Measurements from ENCODE around the gene GNAS. TPM values are rescaled to one million over a fixed set of nuclear protein-coding genes. Genes with fewer than 3 reads are reported as not detected.
"Not testable (repeated sequence)": the region's sequence is repeated elsewhere in the genome, so short reads cannot be mapped to it uniquely, and the experiment has no call there.

Gene GNAS
- total RNA-seq, 1 donor from 2014 or later: 1,425 TPM

DNA sequence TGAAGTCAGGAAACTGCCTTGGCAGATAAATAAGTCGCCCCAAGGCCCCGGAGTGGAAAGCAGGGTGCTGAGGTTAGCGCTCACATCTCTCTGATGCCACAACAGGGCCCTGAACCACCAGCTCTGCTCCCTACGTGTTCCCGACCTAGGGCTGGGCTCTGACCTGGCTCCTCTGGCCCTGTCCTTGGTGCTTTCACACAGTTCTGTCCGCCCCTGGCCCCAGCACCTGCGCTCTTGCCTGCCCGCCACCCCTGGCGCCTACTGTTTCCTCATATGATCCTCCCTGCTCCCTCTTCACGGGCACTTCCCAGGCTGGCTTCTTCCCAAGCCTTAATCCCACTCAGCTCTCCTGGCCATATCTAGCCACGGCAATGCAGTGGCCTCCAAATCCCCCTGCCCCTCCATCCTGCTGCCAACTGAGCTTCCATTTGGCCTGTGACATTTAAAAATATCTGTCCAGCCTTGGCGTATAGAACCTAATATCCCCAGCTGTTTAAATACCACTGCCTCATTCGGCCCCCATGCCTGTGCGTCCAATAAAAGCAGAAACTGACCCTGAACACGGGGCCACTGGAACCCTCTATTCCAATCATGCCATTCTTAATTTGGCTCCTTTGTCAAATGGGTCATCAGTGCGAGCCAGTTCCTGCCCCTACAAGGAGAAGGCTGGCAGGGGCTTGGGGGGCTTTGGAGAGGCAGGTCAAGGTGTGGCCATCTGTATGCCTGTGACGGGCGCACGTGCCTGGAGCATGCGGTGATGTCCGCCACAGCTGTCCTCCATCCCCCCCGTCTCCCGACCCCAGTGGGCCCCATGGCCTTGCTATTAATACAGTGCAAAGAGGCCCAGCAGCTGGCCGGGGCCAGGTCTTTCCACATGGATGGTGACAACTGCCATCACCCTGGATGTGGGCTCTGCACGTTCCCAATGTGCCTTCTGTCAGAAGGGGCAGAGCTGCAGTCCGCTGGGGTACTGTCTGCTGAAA lies 29.5 kb upstream of the GNAS start:
- H3K9me3 Mint-ChIP-seq: no peaks in the 10 kb centered on the region
- no peak overlapping the region for H3K27ac Mint-ChIP-seq (ENCODE audit: unreplicated experiment)
- H3K36me3 Mint-ChIP-seq (ENCODE audit: low read depth): peaks cover 6% of the 10 kb centered on the region
- H3K4me3 Mint-ChIP-seq: no peak overlapping the region
- no peaks in the 10 kb centered on the region for H3K4me1 Mint-ChIP-seq
- no peak for DNase-seq (ENCODE audit: low read depth, low spot score)
- TF ChIP-seq, protein P1, sequence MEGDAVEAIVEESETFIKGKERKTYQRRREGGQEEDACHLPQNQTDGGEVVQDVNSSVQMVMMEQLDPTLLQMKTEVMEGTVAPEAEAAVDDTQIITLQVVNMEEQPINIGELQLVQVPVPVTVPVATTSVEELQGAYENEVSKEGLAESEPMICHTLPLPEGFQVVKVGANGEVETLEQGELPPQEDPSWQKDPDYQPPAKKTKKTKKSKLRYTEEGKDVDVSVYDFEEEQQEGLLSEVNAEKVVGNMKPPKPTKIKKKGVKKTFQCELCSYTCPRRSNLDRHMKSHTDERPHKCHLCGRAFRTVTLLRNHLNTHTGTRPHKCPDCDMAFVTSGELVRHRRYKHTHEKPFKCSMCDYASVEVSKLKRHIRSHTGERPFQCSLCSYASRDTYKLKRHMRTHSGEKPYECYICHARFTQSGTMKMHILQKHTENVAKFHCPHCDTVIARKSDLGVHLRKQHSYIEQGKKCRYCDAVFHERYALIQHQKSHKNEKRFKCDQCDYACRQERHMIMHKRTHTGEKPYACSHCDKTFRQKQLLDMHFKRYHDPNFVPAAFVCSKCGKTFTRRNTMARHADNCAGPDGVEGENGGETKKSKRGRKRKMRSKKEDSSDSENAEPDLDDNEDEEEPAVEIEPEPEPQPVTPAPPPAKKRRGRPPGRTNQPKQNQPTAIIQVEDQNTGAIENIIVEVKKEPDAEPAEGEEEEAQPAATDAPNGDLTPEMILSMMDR (conservative IDR thresholded peaks at IDR 0.05): no peak
- no peaks in the 10 kb centered on the region for H3K27me3 Mint-ChIP-seq (ENCODE audit: low read depth)

DNA sequence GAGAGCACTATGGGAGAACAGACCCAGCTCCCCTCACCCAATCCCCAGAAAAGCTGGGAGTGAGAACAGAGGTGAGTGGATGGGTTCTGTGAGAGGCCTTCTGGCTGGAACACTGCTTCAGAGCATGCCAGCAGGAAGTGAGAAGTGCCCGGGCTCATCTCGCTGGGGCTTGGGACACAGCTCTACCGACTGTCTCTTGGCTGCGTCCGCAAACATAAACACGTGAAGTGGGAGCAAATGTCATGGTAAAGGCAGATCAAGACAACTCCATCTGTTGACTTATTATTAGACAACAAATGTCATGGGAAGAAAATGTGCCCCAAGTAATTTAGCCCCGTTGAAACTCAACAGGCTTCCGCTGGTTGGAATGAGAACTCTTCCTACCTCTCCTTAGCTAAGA lies 27.7 kb upstream of the GNAS start:
- Mint-ChIP-seq H3K36me3 (ENCODE audit: low read depth) (peaks cover 6% of the 10 kb centered on the region), H3K27me3 (ENCODE audit: low read depth) (no peaks in the 10 kb centered on the region), H3K4me3 (no peak overlapping the region), H3K4me1 (no peaks in the 10 kb centered on the region), H3K27ac (ENCODE audit: unreplicated experiment) (no peak overlapping the region), H3K9me3 (peaks cover 4% of the 10 kb centered on the region)
- DNase-seq (ENCODE audit: low read depth, low spot score): no peak
- TF ChIP-seq, protein P1 (conservative IDR thresholded peaks at IDR 0.05): no peak

DNA sequence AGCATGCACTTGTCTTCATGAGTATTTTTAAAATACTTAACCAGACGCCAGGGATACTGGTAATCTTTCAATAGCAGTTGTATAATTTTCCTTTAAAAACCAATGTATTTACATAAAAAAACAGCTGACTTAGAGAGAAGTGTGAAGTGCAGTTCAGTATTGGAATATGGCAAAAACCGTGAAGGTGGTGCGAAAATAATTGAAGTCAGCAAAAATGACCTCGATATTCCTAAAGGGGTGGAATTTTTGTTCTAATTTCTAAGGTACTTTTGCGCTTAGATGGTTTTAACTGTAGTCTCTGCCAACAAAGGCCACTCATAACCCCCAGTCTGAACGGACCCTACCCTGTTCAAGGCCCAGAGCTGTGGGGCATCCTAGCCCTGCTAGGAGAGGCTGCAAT lies 27.1 kb upstream of the GNAS start:
- Mint-ChIP-seq H3K27me3 (ENCODE audit: low read depth) (no peaks in the 10 kb centered on the region), H3K9me3 (peaks cover 4% of the 10 kb centered on the region), H3K4me1 (no peaks in the 10 kb centered on the region), H3K36me3 (ENCODE audit: low read depth) (peaks cover 5% of the 10 kb centered on the region), H3K4me3 (no peak overlapping the region), H3K27ac (ENCODE audit: unreplicated experiment) (no peak overlapping the region)
- DNase-seq (ENCODE audit: low read depth, low spot score): no peak
- TF ChIP-seq, protein P1 (conservative IDR thresholded peaks at IDR 0.05): no peak

DNA sequence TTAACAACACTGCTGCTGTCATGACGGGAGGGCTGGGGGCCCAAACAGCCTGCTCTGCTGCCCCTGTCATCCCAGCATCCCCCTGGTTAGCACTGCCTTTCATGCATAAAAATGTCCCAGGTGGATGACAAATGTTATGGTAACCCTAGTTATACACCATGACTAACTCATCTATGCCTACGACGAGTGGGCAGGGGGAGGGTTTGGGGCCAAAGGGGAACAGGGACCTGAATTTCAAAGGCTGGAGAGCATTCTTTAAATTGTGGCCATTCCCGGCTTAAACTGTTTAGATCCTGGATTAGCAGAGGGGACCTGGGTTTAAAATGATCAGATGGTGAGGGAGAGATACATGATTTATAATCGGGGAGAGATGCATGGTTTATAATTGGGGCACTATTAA lies 26.2 kb upstream of the GNAS start:
- Mint-ChIP-seq H3K27me3 (ENCODE audit: low read depth) (no peaks in the 10 kb centered on the region), H3K27ac (ENCODE audit: unreplicated experiment) (no peak overlapping the region), H3K4me1 (no peaks in the 10 kb centered on the region), H3K4me3 (no peak overlapping the region), H3K9me3 (peaks cover 7% of the 10 kb centered on the region), H3K36me3 (ENCODE audit: low read depth) (no peaks in the 10 kb centered on the region)
- no peak for DNase-seq (ENCODE audit: low read depth, low spot score)
- TF ChIP-seq, protein P1 (conservative IDR thresholded peaks at IDR 0.05): no peak

DNA sequence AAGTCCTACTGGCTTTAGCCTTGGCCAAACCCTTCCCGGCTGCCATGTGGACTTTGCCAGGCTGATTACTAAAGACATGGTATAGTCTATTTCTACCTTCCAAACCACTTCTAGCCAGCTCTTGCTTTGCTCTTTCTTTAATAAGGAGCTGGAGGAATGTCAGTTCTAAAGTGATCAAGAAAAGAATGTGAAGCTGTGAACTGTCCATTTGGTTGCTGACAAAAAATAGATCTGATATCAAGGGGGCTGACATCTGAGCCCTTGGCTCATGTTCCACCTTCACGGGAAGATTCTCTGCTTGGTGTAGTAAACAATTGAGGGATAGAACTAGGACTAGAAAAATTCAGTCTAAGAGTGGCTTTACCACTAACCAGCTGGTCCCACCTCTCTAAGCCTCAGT lies 24.4 kb upstream of the GNAS start:
- TF ChIP-seq, protein P1 (conservative IDR thresholded peaks at IDR 0.05): no peak
- peaks cover 7% of the 10 kb centered on the region for H3K9me3 Mint-ChIP-seq
- no peak overlapping the region for H3K27ac Mint-ChIP-seq (ENCODE audit: unreplicated experiment)
- H3K36me3 Mint-ChIP-seq (ENCODE audit: low read depth): no peaks in the 10 kb centered on the region
- no peak for DNase-seq (ENCODE audit: low read depth, low spot score)
- no peaks in the 10 kb centered on the region for H3K4me1 Mint-ChIP-seq
- H3K27me3 Mint-ChIP-seq (ENCODE audit: low read depth): no peaks in the 10 kb centered on the region
- H3K4me3 Mint-ChIP-seq: no peak overlapping the region

DNA sequence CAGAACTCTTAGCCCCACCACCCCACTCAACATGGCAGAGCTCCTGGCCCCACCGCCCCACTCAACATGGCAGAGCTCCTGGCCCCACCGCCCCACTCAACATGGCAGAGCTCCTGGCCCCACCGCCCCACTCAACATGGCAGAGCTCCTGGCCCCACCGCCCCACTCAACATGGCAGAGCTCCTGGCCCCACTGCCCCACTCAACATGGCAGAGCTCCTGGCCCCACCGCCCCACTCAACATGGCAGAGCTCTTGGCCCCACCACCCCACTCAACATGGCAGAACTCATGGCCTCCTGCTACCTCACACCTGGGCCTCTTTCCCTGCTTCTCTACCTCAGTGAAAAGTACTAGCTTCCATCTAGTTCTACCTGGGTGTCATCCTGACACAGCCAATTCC lies 23.7 kb upstream of the GNAS start:
- H3K4me3 Mint-ChIP-seq; H3K27me3 Mint-ChIP-seq (ENCODE audit: low read depth); H3K9me3 Mint-ChIP-seq; H3K36me3 Mint-ChIP-seq (ENCODE audit: low read depth); DNase-seq (ENCODE audit: low read depth, low spot score); H3K27ac Mint-ChIP-seq (ENCODE audit: unreplicated experiment); H3K4me1 Mint-ChIP-seq: not testable (repeated sequence)

Data from neural crest cell (in vitro differentiated cells).